GM21619 (cell line): Measurements from ENCODE around the gene IPO11.
"Not testable (repeated sequence)": the region's sequence is repeated elsewhere in the genome, so short reads cannot be mapped to it uniquely, and the experiment has no call there.

Source experiments
- ATAC-seq: cut with Tn5 transposase; IDR thresholded peaks from one replicate; pipeline ENCODE4 v1.9.1; 2021; ENCODE audit not compliant: unreplicated experiment

IPO11 gene

GRCh38 chr5:62633243-62633642 lies 220.7 kb downstream of the IPO11 start:
- no peak for ATAC-seq

- no peak for ATAC-seq
Measured at GRCh38 chr5:62640446-62640845, 227.9 kb downstream of the IPO11 start.

- no peak for ATAC-seq
Measured at GRCh38 chr5:62642468-62642867, 229.9 kb downstream of the IPO11 start.

GRCh38 chr5:62643556-62644451 lies 231.2 kb downstream of the IPO11 start:
- no peak for ATAC-seq

- ATAC-seq = no peak
Measured at GRCh38 chr5:62645223-62645622, 232.7 kb downstream of the IPO11 start.

- no peak for ATAC-seq
Measured at GRCh38 chr5:62647241-62647640, 234.7 kb downstream of the IPO11 start.

GRCh38 chr5:62649025-62649424 lies 236.5 kb downstream of the IPO11 start:
- no peak for ATAC-seq

GRCh38 chr5:62649476-62650113 lies 237.0 kb downstream of the IPO11 start:
- no peak for ATAC-seq

- ATAC-seq = no peak
Measured at GRCh38 chr5:62650197-62650596, 237.6 kb downstream of the IPO11 start.

GRCh38 chr5:62652225-62652624 lies 239.7 kb downstream of the IPO11 start:
- no peak for ATAC-seq

GRCh38 chr5:62653001-62653863 lies 240.7 kb downstream of the IPO11 start:
- ATAC-seq = no peak

GRCh38 chr5:62653864-62654575 lies 241.5 kb downstream of the IPO11 start:
- ATAC-seq = no peak

GRCh38 chr5:62657772-62658171 lies 245.2 kb downstream of the IPO11 start:
- not testable (repeated sequence) for ATAC-seq

- ATAC-seq = no peak
Measured at GRCh38 chr5:62661126-62661525, 248.6 kb downstream of the IPO11 start.

- ATAC-seq = no peak
Measured at GRCh38 chr5:62662521-62662920, 250.0 kb downstream of the IPO11 start.

- no peak for ATAC-seq
Measured at GRCh38 chr5:62671479-62671878, 258.9 kb downstream of the IPO11 start.

- ATAC-seq = not testable (repeated sequence)
Measured at GRCh38 chr5:62676596-62676995, 264.0 kb downstream of the IPO11 start.
